NCI-H2171 treated with DMSO at 0.1 percent for 48 hours (cell line): Measurements from ENCODE around the gene PPP1R36.
"Not testable (repeated sequence)": the region's sequence is repeated elsewhere in the genome, so short reads cannot be mapped to it uniquely, and the experiment has no call there.

Source experiments
- DNase-seq: peaks from one replicate; lab custom pipeline; 2025; lab: John Stamatoyannopoulos, UW

PPP1R36 gene

GRCh38 chr14:64549791-64550620 is at the start of gene PPP1R36:
Gene PPP1R36, plus strand, starts transcription at chr14:64549961. Its CDS starts 37 bp downstream, at chr14:64549998.
- peak; percentile 98 for DNase-seq

GRCh38 chr14:64500088-64500487 is 49.7 kb upstream of the PPP1R36 start:
- no peak for DNase-seq

DNA sequence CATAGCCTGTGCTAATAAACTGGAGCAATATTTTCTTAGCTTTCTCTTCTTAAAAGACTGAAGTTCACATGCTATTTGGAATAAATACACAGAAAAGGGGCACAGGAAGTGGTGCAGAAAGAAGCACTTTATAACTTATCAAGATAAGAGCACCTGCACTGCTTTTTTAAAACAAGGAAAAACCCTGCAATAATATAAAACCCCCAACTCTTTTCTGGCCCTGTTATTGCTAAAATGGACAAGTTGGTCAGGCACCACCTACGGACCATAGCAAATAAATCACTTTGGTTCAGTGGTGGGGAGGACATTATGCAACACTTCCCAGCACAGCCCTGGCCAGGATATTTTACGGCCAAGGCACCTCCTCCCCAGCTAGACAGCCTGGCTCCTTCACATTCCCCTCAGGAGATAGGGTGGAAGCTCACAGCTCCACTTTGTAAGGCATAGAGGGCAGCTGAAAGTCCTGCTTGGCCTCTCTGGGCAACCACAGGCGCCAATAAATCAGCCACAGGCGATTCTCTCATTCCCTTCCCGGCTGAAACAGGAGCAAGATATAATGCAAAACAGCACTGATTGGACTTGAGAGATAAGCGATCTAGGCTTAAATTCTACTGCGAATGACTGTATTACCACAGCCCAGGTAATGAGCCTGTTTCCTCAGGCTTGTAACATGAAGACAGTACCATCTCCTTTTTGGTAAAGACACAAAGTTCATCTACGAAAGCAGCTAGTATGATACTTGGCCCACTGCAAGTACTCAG is 48.2 kb upstream of the PPP1R36 start:
- no peak for DNase-seq

- no peak for DNase-seq
Measured at GRCh38 chr14:64502456-64502855, 47.3 kb upstream of the PPP1R36 start.

DNA sequence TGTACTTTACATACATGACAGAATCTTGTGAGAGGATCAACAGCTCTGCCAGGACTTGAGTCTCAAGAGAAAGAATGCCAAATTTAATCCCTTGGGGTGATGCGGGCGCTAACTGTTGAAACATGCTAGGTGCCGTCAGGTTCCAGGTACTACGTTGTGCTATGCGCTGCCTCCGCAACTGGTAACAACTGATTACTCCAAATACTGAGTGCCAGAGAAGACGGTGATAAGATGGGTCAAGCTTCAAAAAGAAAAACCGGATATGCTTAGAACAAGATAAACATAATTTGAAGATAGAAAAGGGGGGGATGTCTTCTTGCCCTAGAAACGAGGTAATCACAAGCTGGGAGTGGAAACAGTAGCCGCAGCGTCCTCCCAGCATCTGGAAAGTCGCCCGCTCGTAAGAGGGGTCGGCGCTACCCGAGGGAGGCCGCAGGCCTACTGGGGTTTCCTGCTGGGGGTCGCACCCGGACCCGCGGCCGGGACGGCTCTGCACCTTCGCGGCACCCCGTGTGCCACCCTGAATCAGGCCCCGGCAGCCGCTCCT is 46.8 kb upstream of the PPP1R36 start:
- peak; percentile 67 for DNase-seq

DNA sequence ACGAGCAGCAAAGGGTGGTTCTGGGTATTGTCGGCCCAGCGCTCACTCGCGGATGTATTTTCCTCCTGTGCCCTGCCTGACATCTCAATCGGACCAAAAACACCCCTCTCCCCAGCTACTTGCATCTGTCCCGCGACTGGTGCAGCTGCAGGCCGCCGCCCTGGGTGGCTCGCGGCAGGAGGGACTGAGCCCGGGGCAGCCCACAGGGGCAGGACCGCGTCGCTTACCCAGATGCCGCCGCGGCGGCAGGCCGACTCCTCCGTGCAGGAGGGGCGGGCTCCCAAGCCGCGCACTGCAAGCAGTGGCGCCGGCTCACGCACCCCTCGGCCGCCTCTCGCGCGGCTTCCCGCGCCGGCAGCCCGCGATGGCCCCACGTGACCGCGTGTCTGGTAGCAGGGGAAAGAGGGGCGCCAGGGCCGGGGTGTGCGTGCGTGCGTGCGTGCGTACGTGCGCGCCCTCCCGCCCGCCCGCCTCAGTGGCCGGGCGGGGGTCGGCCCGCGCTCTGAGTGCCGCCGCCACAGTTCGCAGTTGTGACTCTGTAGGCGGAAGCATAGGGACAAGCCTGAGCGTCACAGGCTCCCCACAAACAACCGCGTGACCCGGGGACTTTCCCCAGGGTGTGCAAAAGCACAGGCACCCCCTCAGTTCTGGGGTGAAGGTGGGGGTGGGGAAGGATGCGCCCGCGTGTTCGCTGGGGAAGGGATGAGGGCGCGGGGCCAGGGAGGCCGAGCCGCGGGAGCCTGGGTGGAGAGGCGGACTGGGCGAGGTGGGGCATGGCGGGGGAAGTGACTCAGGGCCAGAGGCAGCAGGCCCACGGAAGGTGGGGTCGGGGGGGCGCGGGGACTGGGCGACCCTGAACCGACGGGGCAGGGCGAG is 46.1 kb upstream of the PPP1R36 start, which contains the start of gene ZBTB25:
Gene ZBTB25 (minus strand): TSS at position 405 of the 876 bp plus-strand sequence. CDS start 13,305 bp downstream, outside the sequence.
- peak; percentile 95 for DNase-seq

DNA sequence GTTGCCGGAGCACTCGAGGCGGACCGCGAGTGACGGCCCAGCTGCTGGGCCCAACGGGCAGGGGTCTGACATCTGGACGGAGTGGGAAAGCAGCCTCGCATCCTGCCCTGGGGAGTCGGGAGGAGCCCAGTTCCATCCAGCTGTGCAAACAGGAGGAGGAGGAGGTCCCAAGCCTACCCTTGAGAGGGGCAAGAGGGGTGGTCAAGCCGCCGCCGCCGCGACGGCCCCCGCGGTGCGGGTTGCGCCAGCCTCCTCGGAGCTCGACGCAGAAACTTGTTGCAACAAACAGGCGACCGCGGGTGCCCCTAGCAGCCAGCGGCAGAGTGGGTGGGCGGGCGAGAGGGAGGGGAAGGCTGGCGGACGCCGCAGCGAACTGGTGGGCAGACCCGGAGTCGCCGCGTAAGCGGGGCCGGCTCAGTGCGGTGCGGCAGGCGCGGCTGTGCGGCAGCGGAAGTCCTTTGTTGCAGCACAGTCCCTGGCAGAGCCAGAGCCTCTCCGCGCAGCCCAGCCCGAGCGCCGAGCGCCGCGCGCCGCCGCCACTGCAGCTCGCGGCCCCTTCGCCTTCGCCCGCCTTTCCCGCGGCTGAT is 45.4 kb upstream of the PPP1R36 start, which contains the start of gene ZBTB1:
Gene ZBTB1 (plus strand): TSS at position 461 of the 587 bp plus-strand sequence. CDS start 16,735 bp downstream, outside the sequence.
- DNase-seq, result peak; percentile 84

DNA sequence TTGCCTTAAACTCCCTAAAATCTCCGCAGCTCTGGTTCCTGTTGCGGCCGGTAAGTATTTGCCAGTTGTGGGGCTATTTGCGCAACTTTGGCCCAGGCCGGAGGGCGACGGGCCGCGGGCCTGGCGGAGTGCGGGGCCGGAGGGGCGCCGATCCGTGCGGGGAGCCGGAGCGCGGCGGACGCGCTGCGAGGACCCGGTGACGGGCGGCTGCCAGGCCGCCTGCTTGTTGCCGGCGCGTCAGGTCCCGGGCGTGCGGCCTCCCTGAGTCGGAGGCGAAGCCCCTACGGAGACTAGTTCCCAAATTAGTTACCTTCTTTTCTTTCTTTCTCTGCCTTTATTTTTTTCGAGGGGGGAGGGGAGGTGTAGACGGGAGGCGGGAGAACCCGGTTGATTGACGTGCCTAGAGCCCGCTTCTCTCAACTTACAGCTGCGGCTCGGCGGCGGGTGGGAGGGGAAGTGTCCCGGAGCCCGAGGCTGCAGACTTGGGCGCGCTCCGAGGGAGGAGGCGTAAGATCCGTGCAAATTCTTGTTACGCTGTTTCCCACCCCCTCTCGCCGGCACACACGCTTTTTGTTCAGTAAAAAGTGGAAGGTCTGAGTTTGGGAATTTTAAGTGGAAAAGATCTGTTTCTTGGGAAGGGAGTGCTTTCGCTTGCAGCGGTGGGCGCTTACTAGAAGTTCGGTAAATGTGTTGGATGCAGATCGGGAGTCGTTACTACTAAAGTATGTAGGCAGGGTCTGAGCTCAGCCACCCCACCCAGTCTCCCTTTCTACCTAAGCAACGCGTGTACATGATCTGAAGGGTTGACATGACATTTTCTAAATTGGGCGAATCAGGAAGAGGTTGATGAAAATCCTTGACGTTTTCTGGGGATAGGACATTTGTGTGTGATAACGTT is 44.6 kb upstream of the PPP1R36 start:
- peak; percentile 90 for DNase-seq

DNA sequence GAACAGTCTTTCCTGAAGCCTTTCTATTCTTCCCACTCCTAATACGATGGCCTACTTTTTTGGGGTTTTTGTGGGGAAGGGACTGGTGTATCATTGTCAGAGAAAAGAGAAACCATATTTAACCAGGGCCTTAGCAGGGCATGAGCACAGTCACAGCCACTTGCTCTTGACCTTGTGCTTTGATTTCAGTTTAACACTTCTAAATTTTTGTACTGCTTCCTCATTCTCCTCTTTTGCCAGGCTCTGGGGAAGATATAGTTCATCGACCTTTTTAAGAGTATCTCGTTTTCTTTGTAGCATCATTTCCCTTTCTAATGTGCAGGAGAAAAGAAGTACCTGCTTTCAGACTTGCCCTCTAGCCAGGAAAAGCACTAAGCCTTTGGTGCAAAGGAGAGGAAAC is 43.0 kb upstream of the PPP1R36 start:
- no peak for DNase-seq

DNA sequence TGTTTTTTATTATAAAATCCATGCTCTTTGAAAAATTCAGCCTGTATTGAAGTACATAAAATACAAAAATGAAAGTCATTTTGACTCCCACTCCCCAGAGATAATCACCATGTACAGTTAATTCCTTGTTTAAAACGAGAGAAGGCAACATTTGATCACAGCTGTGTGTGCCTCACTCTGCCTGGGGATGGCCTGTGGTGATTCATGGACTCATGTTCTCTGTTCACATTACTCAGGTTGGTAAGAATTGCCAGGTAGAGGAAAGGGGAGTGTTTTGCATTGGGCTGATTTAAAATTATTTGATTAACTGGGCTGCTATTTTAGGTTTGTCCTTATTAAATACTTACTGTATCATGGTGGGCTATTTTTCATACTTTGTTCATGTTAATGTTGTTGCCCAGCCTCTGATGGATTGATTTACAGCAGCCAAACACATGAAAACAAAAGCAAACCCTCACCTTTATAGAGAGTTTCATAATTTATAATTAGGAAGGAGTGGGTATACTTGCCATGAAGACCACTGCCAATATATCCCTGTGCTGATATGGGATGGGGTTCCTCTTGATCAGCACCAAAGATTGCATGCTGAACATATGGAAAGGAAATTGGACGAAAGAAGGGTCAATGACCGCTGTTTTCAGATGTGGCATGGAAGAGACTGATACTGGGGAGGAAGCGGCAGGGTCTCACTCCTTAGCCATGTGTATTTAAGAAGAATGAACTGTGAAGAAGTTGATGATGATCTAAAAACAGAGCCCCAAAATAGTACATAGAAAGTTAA is 42.2 kb upstream of the PPP1R36 start:
- no peak for DNase-seq

DNA sequence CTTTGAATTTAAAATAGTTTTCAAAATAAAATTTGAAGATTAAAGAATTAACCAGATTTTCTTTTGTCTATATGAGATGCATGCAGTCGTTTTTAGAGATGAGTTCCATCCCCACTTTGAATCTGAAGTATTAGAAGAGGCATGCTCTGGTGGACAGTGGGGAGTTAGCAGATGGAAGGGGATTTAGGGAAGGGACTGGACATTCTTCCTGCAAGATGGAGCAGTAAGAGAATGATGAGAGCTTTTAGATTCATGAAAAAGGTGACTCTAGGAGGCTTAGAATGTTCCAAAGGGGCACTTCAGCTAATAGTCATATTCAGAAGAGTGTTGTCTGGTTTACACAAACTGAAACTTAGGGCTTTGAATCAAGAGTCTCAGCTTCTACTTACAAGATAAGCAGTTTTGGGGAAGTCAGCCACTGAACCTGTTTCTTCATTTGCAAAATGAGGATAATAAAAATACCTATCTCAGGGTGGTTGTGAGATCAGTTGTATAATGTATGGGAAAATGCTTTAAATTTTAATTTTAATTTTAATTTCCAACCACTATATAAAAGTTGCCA is 41.5 kb upstream of the PPP1R36 start:
- no peak for DNase-seq

- DNase-seq, result no peak
Measured at GRCh38 chr14:64509036-64509435, 40.7 kb upstream of the PPP1R36 start.

GRCh38 chr14:64510825-64511671 is 38.7 kb upstream of the PPP1R36 start:
- peak; percentile 75 for DNase-seq

GRCh38 chr14:64513271-64513670 is 36.5 kb upstream of the PPP1R36 start:
- DNase-seq, result no peak

DNA sequence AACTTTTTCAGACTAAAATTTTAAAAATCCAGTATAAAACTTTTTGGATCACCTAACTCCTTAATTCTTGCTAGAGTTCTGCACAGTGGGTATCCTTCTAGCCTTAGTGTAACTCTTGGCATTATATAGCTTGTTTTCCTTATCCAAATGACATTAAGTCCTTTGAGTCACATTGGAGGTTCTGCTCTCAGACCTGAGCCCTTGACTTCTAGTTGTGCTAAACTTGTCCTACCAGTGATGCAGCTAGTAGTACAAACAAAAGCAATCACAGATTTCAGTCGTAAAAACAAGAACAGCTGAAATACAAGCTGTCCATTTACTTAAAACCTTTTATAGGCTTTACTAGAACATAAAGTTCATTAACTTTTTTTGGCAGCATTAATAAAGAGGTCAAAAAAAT is 34.7 kb upstream of the PPP1R36 start:
- DNase-seq, result no peak

GRCh38 chr14:64516969-64517368 is 32.8 kb upstream of the PPP1R36 start:
- no peak for DNase-seq

DNA sequence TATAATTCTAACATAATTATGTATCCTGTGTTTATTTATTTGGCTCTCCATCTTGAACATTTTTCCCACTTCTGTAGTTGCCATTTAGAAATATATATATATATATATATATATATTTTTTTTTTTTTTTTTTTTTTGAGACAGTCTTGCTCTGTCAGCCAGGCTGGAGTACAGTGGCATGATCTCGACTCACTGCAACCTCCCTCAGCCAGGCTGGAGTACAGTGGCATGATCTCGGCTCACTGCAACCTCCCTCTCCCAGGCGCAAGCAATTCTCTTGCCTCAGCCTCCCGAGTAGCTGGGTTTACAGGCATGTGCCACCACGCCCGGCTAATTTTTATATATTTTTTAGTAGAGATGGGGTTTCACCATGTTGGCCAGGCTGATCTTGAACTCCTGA is 32.1 kb upstream of the PPP1R36 start:
- DNase-seq, result not testable (repeated sequence)

- DNase-seq, result peak; percentile 28
Measured at GRCh38 chr14:64518229-64518628, 31.5 kb upstream of the PPP1R36 start.
